Activated CD4-positive, alpha-beta T cell treated with anti-CD3 and anti-CD28 coated beads, Interleukin-2, amount 50 U/mL, for 24 hours (primary cell): Measurements from ENCODE around the gene EVA1A.
A peak's percentile ranks its signal among the peaks of the same experiment; 100 is the strongest.

Experiments used
- DNase-seq, 2 donors: peaks; one replicate each; pipeline ENCODE4 v3.0.0-alpha.2; 2020; ENCODE audit warnings: low read depth in 1 of 2, low spot score in 1 of 2

The EVA1A gene, protein sequence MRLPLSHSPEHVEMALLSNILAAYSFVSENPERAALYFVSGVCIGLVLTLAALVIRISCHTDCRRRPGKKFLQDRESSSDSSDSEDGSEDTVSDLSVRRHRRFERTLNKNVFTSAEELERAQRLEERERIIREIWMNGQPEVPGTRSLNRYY

DNA sequence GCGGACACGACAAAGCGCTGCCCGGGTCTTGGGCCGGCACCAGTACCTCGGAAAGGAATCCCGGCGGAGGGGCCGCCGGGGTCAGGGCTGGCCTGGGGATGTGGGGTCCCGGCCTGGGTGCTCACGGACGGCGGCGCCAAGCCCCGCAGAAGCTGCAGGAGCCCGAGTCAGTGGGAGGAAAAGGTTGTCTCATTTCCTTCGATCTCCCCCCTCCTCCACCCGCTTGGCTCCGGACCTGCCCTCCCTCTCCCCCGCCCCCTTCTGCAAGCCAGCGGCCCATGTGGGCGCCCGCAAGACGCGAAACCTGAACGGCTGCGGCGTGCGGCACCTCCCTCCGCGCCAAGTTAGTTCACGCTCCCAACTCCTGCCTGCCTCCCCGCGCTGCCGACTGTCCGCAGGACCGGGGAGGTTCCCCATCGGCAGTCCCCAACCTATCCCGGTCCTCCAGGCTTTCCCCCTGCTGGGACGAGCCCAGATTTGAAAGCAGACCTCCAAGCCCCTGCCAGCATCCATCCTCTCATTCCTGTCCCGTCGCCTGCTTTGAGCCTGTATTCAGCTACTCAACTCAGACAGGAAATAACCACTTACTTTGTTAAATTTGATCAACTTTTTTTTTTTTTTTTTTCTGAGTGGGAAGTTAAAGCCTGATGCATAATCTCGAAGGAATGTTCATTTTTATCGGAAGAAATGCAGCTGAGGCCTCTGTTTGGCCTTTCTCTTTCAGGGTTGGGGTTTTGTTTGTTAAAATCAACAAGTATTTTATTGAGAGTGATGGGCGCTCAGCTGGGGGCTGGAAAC lies at the start of gene EVA1A:
TSS of gene EVA1A (minus strand) at position 172 of the 798 bp plus-strand sequence. CDS start 42,799 bp downstream, outside the sequence.
- no peak for DNase-seq

DNA sequence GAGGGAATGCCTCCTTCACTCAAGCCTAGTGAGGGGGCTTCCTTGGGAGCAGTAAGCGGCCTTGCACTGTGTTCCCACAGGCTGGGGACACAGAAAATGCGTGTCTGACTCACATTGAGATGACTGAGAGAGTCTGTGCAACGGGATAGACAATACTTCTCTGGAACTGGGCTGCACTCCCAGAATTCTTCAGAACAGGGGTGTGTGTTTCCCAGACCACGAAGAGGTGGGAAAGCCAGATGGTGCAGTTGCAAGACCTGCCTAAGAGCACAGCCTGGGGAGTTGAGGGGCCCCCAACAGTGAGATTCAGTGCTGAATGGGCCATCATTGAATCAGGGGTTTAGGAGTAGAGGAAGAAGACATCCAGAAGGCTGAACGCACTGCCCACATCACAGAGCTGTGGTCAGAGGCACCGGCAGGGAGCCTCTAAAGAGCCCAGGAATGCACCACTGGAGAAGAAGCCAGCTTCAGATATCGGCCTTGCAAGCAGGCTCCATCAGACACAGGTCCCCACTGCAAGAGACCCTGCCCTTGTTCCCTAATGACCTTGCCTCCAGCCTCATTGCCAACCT lies 49.3 kb upstream of the EVA1A start:
- DNase-seq, result no peak

DNA sequence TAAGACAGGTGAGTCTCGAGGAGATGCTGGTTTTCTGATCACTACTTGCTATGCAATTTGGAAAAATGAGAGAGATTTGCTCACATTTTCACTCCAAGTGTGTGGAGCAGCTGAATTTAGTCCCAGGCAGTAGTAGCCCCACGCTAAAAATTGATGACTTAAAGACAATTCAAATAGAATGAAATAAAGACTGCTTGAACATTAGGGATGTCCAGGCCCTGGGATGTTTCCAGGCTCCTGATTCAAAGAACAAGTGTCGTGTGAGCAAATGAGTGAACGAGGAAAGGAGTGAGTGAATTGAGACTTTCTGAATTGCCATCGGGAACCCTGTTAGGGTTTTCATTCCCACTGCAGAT lies 48.6 kb upstream of the EVA1A start:
- DNase-seq, result no peak

DNA sequence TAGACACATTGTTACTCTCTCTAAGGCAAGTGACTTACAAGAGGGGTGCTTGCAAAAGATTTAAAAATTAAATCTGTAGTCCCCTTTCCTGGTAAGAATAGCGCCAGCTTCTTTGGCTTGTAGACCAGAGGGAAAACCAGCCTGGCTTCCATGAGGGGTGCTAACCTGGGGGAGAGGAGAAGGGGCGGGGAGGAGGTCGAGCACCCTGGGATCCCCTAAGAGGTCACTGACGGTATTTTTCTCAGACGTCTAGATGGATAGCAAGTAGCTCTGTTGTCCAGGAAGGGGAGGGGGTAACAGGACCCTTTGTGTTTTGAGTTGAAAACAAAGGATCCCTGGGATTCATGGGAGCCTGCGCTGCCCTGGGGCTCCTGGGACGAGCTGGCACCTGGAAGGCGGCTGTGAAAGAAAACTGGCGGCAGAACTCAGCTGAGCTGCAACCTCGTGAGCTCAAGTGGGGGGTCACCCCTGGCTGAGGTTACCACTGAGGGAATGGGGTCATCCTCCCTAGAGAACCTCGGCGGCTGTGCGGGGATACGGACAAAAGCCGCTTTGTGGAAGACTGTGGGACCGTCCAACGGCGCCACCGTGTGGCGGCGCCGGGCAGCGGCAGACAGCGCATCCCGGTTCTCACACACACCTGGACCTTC lies 48.1 kb upstream of the EVA1A start:
- peak; percentile 11 to 18 for DNase-seq

DNA sequence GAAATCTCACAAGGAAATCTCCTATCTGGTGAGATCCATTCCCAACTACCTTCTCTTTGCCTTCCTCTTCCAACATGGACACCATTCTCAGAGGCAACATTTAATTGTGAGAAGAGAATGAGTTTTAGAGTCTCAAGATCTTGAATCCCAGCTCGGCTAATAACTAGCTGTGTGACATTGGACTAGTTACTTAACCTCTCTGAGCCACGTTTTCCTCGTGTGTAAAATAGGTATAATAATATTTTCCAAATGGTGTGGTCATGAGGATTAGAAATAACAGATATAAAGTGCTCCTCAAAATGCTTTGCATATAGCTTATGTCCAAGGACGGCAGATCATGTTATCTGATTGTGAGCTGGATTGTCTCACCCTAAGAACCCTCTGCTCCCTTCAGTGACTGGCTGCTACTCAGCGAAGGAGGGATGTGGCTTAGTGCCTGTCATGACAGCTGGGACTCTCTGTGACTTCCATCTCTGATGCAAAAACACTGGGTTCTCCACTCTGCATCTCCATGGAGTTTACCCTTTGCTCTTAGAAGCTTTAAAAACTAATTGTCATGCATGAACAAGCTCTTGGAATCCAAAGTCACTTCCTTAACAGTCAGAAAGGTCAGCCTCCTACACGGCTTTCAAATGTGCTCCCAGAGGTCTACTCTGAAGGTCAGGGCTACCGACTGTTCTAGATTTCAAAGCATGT lies 47.4 kb upstream of the EVA1A start:
- no peak for DNase-seq

DNA sequence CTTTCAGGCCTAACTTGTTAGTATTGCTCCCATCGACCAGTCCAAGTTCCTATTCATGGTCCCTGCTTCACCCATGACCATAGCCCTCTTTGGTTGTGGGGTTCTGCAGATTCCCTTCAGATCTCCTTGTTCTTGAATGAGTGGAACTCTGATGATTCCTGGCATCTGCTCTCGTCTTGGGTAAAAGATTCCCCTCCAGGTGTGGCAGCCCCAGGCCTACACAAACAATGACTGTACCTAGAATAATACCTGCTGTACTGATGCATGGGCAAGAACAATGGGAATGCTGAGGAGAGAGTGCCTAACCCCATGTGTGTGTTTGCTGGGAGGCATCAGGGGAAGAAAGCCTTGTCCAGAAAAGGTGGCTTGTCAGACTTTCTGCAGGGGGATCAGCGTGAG lies 46.7 kb upstream of the EVA1A start:
- DNase-seq, result no peak

DNA sequence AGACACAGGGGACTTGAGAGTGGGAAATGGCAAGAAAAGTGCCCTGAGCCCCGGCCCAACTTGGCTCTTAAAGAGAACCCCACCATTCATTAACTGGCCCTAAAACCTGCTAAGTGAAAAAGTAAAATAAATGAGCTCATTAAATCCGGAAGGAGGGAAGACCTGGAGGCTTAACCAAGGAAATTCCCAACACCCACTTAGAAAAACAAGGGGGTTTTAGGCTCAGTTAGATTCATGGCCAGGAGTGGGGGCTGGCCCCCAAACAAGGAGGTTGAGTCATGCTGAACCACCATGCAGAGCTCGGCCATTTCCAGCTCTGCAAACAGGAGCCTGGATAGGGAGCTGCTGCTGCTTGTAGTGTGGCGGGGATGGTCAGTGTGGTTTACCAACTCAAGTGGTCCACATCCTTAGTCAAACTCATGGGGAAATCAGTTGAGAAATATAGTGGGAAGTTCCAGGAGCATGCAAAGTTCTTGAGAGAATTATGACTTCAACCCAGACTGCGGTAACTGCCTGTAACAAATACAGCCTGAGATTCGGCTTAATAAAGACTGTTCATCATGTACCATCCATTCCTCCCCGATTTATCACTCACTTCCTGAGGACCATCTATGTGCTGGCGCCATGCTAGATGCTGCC lies 46.1 kb upstream of the EVA1A start:
- DNase-seq, result no peak

DNA sequence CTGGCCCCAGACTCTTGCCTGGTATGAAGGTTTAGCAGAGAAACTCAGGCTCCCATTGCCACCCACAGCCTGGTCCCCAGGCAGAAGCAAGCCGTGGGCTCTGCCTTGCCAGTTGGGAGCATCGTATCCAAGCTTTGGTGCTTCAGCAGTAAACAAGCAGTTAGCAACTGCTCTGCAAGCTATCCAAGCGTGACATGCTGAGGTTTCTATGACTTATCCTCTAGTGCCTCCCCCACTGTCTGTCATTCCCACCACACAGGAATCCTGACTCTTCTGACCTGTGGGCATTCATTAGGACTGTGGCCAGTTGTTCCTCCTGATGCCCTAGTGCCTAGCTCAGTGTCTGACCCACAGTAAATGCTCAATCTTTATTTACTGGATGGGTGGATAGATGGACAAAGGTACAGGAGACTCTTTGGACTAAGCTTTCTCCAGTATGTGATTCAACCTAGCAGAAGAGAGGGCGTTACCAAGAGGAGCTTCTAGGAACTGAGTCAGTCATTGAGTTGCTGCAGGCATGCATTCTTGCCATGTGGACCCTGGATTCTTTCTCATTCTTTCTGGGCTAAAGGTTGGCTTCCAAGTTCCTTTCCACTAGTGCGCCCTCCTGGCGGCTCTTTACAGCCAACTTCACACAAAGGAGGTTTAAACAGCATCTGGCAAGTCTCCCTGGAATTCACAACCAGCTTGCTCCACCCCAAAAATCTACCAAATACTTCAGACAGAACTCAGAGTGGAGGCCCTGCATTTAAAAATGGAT lies 45.2 kb upstream of the EVA1A start:
- DNase-seq, result no peak

DNA sequence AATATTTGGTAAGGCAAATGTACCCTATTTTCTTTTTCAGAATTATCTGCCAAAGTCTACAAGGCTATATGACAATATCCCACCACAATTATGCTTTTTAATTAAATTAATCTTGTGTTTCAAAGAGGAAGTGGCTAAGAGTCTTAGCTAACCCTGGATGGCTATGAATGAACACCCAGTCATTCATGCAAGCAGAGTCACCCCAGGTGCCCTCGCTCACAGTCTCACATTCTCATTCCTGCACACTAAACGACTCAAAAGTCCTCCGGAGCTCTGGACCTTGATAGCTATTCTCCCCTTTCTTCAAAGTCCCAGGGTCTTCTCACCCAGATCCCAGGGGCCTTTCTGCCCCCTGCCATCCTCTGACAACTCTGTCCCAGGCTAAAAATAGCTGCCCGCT lies 43.7 kb upstream of the EVA1A start:
- DNase-seq, result no peak

DNA sequence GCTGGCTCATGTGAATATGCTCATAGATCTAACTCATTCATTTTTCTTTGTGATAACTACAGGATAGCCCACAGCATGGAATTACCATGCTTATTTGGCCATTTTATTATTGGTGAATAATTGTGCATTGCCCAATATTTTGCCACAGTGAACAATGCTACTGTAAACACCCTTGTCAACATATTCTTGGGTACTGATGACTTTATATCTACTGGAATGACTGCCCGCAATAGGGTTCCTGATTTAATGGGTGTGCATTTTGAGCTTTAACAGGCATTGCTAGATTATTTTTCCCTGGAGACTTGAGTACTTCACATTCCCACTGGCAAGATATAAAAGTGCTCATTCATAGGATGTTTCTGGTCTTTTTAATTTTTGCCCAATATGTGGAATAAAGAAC lies 42.7 kb upstream of the EVA1A start:
- no peak for DNase-seq

DNA sequence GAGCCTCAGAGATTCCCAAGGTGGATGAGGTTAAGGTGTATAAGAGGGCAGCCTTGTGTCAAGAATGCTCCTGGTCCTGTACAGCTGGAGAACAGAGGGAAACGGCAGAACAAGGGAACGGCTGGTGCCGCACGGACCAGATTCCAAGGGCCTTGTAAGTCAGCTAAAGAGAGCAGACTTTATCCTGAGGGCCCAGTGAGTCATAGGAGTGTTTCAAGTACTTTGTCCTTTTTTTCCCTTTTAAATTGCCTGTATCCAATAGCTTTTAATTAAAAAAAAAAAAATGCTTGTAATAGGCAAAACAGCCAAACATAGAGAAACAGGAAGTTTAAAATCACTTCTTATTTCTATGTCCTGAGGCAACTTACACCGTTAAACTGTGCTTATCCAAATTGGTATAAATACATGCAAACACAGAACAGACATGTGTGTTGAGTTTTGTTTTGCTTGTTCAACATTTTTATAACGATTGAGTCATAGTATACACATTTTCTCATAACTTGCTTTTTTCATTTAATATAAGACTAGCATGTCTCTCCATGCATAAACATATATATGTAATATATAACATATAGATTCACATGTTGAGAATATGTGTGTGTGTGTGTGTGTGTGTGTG lies 42.1 kb upstream of the EVA1A start:
- DNase-seq, result no peak

DNA sequence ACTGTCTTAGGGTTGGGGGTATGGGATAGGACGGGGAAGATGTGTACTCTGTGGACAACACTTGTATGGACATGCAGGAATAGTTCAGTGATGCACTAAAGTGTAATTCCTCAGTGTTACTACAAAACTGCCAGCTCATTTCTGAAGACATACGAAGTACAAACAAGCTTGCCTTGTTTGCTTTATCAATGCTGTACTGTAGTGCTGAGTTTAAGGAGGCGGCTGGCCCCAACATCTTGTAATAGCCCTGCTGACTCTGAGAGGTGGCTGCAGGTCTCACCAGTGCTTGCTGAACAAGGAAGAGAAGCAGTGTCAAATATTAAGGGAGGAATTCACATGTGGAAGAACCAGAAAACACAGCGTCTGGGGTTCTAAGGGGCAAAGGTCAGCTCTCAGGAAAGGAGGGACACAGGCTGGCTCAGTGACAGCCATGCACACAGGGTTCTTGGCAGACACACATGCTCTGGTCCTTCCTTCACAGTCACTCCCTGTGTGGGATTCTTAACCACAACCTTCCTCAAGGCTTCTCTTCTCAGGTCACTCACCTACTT lies 39.8 kb upstream of the EVA1A start:
- no peak for DNase-seq

DNA sequence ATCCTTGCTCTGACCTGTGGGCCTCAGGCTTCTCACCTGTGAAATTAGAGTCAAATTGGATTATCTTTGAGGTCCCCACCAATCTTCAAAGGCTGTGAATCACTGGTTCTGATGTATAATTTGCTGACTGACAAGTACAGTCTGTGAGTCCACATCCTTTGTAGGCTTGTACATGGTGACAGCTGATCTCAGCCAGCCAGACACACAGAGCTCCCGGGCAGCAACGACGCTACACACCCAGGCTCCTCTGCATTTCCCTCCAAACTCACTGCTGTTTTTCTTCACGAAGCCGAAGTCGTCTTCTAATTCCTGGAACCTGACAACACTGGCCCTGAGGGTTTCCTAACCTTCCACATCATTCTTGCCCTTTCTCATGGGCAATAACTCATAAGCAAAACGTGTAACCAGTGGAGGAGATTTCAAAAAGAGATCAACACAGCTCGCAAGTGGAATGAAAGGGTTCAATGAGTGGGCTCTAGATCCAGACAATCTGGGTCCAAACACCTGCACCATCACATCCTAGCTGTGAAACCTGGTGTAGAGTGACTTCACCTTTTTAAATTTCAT lies 37.9 kb upstream of the EVA1A start:
- no peak for DNase-seq

DNA sequence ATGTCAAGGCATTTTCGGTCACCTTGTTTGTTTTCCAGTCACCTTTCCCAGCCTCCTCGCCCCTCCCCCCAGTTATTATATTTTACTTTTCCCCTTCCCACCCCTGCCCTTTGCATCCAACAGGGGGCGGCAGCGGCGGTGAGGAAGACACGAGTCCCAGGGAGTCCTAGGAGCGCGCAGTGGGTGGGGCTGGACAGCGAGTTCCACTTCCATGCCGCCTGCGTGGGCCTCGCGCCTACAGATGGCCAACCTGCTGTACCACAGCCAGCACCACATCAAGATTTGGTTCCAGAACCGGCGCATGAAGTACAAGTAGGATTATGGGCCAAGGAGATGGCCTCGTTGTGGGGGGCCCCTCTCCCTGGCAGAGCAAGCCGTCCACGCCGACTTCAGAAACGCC lies 37.2 kb upstream of the EVA1A start:
- DNase-seq, result no peak

DNA sequence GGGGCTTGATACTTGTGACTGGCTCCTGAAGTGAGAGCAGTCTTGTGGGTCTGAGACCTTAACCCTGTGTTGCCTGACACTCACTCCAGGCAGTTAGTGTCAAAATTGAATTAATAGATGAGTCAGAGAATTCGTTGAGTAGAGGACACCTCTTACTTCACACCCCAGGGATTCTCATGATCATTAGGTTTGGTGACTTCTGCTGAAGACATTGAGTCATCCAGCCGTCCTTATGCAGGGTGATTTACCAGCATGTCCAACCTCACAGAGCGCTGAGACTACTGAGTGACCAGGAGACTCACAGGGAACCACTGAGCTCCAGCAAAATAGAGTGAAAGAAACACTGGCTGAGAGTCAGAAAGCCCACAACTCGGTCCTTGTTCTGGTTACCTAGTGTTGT lies 36.0 kb upstream of the EVA1A start:
- DNase-seq, result no peak

DNA sequence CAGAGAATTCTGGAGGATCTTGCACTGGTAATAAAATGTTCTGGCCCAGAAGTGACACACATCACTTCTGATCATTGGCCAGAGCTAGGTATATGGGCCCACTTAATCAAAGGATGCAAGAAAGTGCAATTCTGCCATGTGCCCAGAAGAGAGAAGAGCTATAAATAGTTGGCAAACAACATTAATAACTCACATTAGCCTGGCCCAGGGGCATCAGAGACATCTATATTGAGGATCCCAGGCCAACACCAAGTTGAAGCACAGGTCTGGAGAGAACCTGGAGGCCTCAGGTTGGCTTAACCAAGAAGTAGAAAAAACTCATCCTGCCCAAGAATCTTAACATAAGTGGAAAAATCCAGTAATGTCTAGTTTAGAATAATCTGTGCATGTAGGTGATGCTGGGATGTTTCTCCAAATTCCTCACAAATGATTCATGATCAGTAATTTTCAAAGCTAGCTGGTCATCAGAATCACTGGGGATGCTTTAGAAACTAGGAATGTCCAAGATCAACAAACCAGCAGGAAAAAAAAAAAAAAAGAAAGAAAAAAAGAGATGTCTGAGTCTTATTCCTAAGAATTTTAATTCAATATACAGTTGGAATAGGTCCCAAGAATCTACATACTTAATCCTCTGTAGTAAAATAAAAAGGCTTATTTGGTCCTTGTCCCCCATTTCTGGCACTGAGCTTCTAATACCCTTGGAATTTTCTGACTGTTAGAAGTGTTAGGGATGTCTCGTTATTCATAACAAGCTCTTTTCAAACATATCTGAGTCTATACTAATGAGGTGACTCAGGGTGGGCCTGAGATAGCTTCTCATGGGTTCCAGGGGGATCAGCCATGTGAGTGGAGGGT lies 35.0 kb upstream of the EVA1A start:
- no peak for DNase-seq

DNA sequence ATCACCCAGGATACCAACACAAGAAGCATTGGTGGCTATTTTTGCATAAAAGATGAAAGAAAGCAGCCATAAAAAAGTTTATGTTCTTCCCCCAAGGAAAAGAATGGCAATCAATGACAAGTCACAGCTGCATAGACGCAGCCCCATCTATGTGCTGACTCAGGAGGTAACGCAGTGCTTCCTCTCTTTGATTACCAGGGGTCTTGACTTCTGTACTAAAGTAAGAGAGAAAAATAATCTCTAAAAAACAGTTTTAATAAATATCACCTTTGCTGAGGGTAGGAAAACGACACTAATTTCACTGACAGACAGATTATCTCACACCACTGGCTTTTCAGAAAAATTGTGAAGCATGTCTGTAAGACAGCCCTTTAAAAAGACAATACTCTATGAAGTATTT lies 33.9 kb upstream of the EVA1A start:
- DNase-seq, result no peak

DNA sequence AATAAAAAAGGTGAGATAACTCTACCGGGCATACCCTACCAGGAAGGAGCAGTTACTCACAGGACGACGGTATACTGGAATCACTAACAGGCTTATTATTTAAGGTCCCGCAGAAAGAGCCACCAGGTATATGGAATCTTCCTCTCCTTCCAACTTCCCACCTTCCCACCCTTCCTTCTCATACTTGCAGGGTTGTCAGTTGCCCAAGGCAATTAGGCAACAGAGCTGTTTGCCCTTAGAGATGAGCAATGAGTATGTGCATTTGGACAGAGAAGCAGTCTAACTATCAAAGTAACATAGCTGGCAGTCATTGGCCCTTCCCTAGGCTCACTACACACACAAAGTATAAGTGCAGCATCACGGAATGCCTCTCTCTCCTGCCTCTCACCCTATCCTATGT lies 32.1 kb upstream of the EVA1A start:
- DNase-seq, result no peak
